SK-N-SH (cell line): Measurements from ENCODE around the gene RBMS1. TPM values are rescaled to one million over a fixed set of nuclear protein-coding genes. Genes with fewer than 3 reads are reported as not detected.

Experiments
- CTCF ChIA-PET: fragments of 300-600, 350-600 bp; formaldehyde crosslinking; extraction: SDS; loops from one replicate; lab custom pipeline; 2021; lab: Yijun Ruan, JAX
- POLR2A ChIA-PET: fragments of 350-600 bp; sonication (Branson Sonifier 250); formaldehyde crosslinking; extraction: SDS; loops from one replicate; lab custom pipeline; 2020; ENCODE audit warnings: antibody characterized with exemption, inconsistent platforms; lab: Yijun Ruan, JAX
- DNase-seq: peaks from one replicate; pipeline ENCODE4 v3.0.0; 2012
- H2AFZ ChIP-seq: fragments of 200-600 bp; sonication (generic); 2 replicates; pipeline ENCODE4 v1.8.1; 2016; ENCODE audit warnings: antibody characterized with exemption, mild to moderate bottlenecking, low read depth
- H3F3A ChIP-seq: fragments of 200-600 bp; sonication (generic); replicated peaks from 2 replicates; pipeline ENCODE3; 2016; ENCODE audit warnings: antibody characterized with exemption, mild to moderate bottlenecking; ENCODE audit not compliant: insufficient read depth
- H3K27ac ChIP-seq, 2 experiments: fragments of 200-500 bp in 1 of 2; fragments of 200-600 bp in 1 of 2; sonication (Bioruptor generic) in 1 of 2; sonication (generic), shearing (Covaris generic) in 1 of 2; 2 replicates each; pipeline versions ENCODE4 v1.5.1 to v1.6.1; 2014 to 2016; ENCODE audit warnings: low read depth in 2 of 2, inconsistent platforms in 1 of 2, low read length in 1 of 2, mild to moderate bottlenecking in 1 of 2, mixed read lengths in 1 of 2
- H3K27me3 ChIP-seq: fragments of 200-600 bp; sonication (generic), shearing (Covaris generic); 2 replicates; pipeline ENCODE4 v1.6.1; 2016; ENCODE audit warnings: mixed run types; ENCODE audit not compliant: insufficient read depth
- H3K36me3 ChIP-seq, 2 experiments: fragments of 200-500 bp in 1 of 2; fragments of 200-600 bp in 1 of 2; sonication (Bioruptor generic) in 1 of 2; sonication (generic) in 1 of 2; replicated peaks in 1 of 2; 2 replicates each; pipeline versions ENCODE3 to v1.5.1; 2014 to 2016; ENCODE audit warnings: low read length in 1 of 2, mild to moderate bottlenecking in 1 of 2; ENCODE audit not compliant: insufficient read depth in 2 of 2, control insufficient read depth in 1 of 2
- H3K4me1 ChIP-seq, 2 experiments: fragments of 200-500 bp in 1 of 2; fragments of 200-600 bp in 1 of 2; sonication (Bioruptor generic) in 1 of 2; sonication (generic), shearing (Covaris generic) in 1 of 2; 2 replicates each; pipeline versions ENCODE4 v1.5.1 to v1.6.1; 2014 to 2016; ENCODE audit warnings: low read depth in 1 of 2, low read length in 1 of 2, mixed run types in 1 of 2; ENCODE audit not compliant: insufficient read depth in 2 of 2, control insufficient read depth in 1 of 2
- H3K4me2 ChIP-seq: fragments of 200-600 bp; sonication (generic), shearing (Covaris generic); 2 replicates; pipeline ENCODE4 v1.6.1; 2017; ENCODE audit warnings: mixed run types
- H3K4me3 ChIP-seq, 2 experiments: fragments of 200-500 bp in 1 of 2; fragments of 200-600 bp in 1 of 2; sonication (Bioruptor generic) in 1 of 2; sonication (generic), shearing (Covaris generic) in 1 of 2; 2 replicates each; pipeline versions ENCODE4 v1.5.1 to v1.8.1; 2014 to 2016; ENCODE audit warnings: low read depth in 2 of 2, inconsistent platforms in 1 of 2, low read length in 1 of 2, mild to moderate bottlenecking in 1 of 2, mixed read lengths in 1 of 2, moderate library complexity in 1 of 2
- H3K79me2 ChIP-seq: fragments of 200-600 bp; sonication (generic); 2 replicates; pipeline ENCODE4 v1.8.1; 2017; ENCODE audit warnings: mild to moderate bottlenecking; ENCODE audit not compliant: insufficient read depth
- H3K9ac ChIP-seq: fragments of 200-600 bp; sonication (generic); 2 replicates; pipeline ENCODE4 v1.6.1; 2017; ENCODE audit warnings: mixed run types
- H3K9me2 ChIP-seq: fragments of 200-600 bp; sonication (generic); 2 replicates; pipeline ENCODE4 v1.6.1; 2017; ENCODE audit warnings: mixed run types
- H3K9me3 ChIP-seq: fragments of 200-600 bp; sonication (generic); 2 replicates; pipeline ENCODE4 v1.6.1; 2017; ENCODE audit warnings: mixed run types, mild to moderate bottlenecking, moderate library complexity
- H4K20me1 ChIP-seq: fragments of 200-600 bp; sonication (generic); 2 replicates; pipeline ENCODE4 v1.6.1; 2017; ENCODE audit warnings: mild to moderate bottlenecking, mixed run types; ENCODE audit not compliant: insufficient read depth
- ELF1 ChIP-seq: IDR thresholded peaks from 2 replicates; pipeline ENCODE4 v1.4.0; 2012
- GATA2 ChIP-seq: sonication (generic); formaldehyde crosslinking; IDR thresholded peaks from 2 replicates; pipeline ENCODE4 v1.5.0; 2020; ENCODE audit warnings: mild to moderate bottlenecking, missing genetic modification reagents
- NRF1 ChIP-seq: IDR thresholded peaks from 2 replicates; pipeline ENCODE4 v1.6.1; 2012; ENCODE audit warnings: low read depth, mild to moderate bottlenecking, low read length
- PBX3 ChIP-seq: IDR thresholded peaks from 2 replicates; pipeline ENCODE4; 2012
- POLR2AphosphoS5 ChIP-seq: IDR thresholded peaks from 2 replicates; pipeline ENCODE4 v1.6.1; 2012; ENCODE audit warnings: low read depth, low read length
- SIN3A ChIP-seq: IDR thresholded peaks from 2 replicates; pipeline ENCODE4 v1.6.1; 2012; ENCODE audit warnings: low read depth, mild to moderate bottlenecking, low read length, moderate library complexity, borderline replicate concordance
- SMC3 ChIP-seq: IDR thresholded peaks from 2 replicates; pipeline ENCODE4 v1.6.1; 2012; ENCODE audit warnings: low read depth, low read length, improper control_type of control experiment
- USF1 ChIP-seq: IDR thresholded peaks from 2 replicates; pipeline ENCODE4 v1.4.0; 2012; ENCODE audit warnings: low read depth, borderline replicate concordance
- whole genome bisulfite sequencing: methylation state at CpG from one replicate; pipeline ENCODE4 v1.1.6; 2017; ENCODE audit warnings: low lambda C conversion rate; 5-methylcytosine and 5-hydroxymethylcytosine counted together
- polyA plus RNA-seq, 3 experiments: library from polyadenylated mRNA; depleted of rRNA; stranded (reverse); fragments of >200 nt; gene quantifications; 2 replicates each; pipeline ENCODE4 v1.2.3, GENCODE V29; 2012
- TF ChIP-seq, protein P1 (sequence below): IDR thresholded peaks from 2 replicates; pipeline ENCODE4 v1.4.0; 2012; ENCODE audit warnings: low read depth

Gene RBMS1
- polyA plus RNA-seq, 1 of the 3 experiments (the other 2 are of a cell fraction), result 56.5 TPM

GRCh38 chr2:160402997-160403979 is 90.3 kb downstream of the RBMS1 start:
- DNase-seq, result no peak
- TF ChIP-seq ELF1 (no peak), SMC3 (no peak), NRF1 (no peak), PBX3 (no peak), POLR2AphosphoS5 (0 out of 2 replicates have a peak, but pooled peaks have one; percentile 16), USF1 (no peak), GATA2 (CRISPR knock-in tag) (no peak)
- TF ChIP-seq, protein P1, sequence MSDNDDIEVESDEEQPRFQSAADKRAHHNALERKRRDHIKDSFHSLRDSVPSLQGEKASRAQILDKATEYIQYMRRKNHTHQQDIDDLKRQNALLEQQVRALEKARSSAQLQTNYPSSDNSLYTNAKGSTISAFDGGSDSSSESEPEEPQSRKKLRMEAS, result no peak
- TF ChIP-seq, all 33 proteins: peak for 1
- peaks cover 91% of the 10 kb centered on the region for H3K79me2 ChIP-seq
- peaks cover 5% of the 10 kb centered on the region for H3F3A ChIP-seq
- H3K9me2 ChIP-seq, result no peaks in the 10 kb centered on the region
- H2AFZ ChIP-seq, result no peak overlapping the region
- WGBS, result 56% methylated on average over 5 of the region's 5 CpGs
- H3K4me1 ChIP-seq, result peaks cover 16 to 61% of the 10 kb centered on the region in 2 experiments
- H3K9ac ChIP-seq, result no peak overlapping the region
- peaks cover 0 to 18% of the 10 kb centered on the region in 2 experiments for H3K36me3 ChIP-seq
- peak overlapping the region; percentile 52; the same call in 1 of the 2 replicates for H3K4me2 ChIP-seq
- CTCF ChIA-PET, result interaction anchor here (0.6 to 2.2 kb wide), 6 partner anchors 11 to 591 kb away, joined by 3 to 7 read pairs (median 4); no protein-coding TSS in a partner anchor
- H3K27ac ChIP-seq, result peak overlapping the region in 1 of 2 experiments; percentile 13; a peak in 2 of 4 replicates
- POLR2A ChIA-PET, result no interaction called here
- no peaks in the 10 kb centered on the region for H3K9me3 ChIP-seq
- peaks cover 74% of the 10 kb centered on the region for H4K20me1 ChIP-seq
- H3K4me3 ChIP-seq, result no peak overlapping the region
- H3K27me3 ChIP-seq, result no peaks in the 10 kb centered on the region

DNA sequence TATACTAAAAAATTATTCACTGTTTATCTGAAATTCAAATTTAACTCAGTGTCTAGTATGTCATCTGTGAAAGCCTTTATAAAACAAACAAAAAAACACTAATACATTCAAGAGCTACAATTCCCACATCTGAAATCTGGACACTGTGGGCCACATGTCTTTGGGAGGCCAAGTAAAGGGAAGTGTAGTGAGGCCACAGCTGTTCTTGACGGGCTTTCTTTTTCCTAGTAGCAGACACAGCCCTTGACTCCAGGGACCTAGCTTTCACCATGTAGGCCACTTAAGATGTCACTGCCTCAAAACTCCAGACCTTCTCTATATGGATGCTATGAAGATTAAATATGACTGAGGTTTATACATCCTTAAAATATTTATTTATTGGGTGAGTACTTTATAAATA is 91.1 kb downstream of the RBMS1 start:
- H3K9ac ChIP-seq, result no peak overlapping the region
- no peak overlapping the region for H2AFZ ChIP-seq
- H3K36me3 ChIP-seq, result peaks cover 0 to 18% of the 10 kb centered on the region in 2 experiments
- peak overlapping the region in 1 of 2 experiments; percentile 13; a peak in 1 of 4 replicates for H3K27ac ChIP-seq
- 100% methylated on average over 1 of the region's 1 CpG for WGBS
- no peaks in the 10 kb centered on the region for H3K9me3 ChIP-seq
- H3K4me1 ChIP-seq, result peaks cover 13 to 69% of the 10 kb centered on the region in 2 experiments
- no peaks in the 10 kb centered on the region for H3K27me3 ChIP-seq
- no peak for DNase-seq
- H3K9me2 ChIP-seq, result no peaks in the 10 kb centered on the region
- ChIA-PET CTCF (no interaction called here), POLR2A (no interaction called here)
- H4K20me1 ChIP-seq, result peaks cover 82% of the 10 kb centered on the region
- peaks cover 96% of the 10 kb centered on the region for H3K79me2 ChIP-seq
- H3K4me2 ChIP-seq, result peak overlapping the region; percentile 32
- TF ChIP-seq POLR2AphosphoS5, result no peak
- no peak for TF ChIP-seq SIN3A
- H3K4me3 ChIP-seq, result no peak overlapping the region
- H3F3A ChIP-seq, result peaks cover 10% of the 10 kb centered on the region
